Measurements from ENCODE around the gene ASB10. TPM values are rescaled to one million over a fixed set of nuclear protein-coding genes. Genes with fewer than 3 reads are reported as not detected.

ASB10 gene
- polyA plus RNA-seq, 1 of the 3 experiments (the other 2 are of a cell fraction) = not detected

DNA sequence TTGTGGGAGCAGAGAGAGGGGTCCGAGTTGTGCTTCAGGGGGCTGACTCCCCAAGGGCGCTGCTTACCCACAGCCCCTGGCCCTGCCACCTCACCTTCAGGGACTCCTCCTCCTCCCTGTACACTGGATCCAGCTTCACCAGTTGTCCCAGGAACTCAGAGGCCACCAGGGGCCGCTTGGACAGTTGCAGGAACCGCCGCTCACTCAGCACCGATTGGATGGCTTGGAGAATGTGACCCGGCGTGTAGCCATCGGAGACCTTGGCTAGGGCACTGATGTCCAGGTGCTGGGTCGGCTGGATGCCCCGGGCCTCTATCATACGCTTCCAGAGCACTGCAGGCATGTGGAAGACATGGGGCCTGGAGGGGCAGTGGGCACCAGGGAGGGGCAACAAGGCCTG is 4.5 kb upstream of the ASB10 start:
- DNase-seq = no peak
- no peak overlapping the region for H3K27ac ChIP-seq (ENCODE audit: low read depth in 2 of 2, low read length in 1 of 2)

DNA sequence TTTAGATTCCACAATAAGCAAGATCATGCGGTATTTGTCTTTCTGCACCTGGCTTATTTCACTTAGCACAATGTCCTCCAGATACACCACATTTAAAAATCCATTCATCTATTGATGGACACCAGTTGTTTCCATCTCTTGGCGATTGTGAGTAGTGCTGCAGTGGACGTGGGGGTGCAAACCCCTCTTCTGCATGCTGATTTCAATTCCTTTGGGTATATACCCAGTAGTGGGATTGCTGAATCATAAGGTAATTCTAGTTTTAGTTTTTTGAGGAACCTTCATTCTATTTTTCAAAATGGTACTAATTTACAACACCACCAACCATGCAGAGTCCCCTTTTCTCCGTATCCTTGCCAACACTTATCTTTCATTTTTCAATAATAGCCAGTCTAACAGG is 2.0 kb upstream of the ASB10 start:
- peaks cover 60% of the 10 kb centered on the region for H3K27me3 ChIP-seq (ENCODE audit: insufficient read depth)
- no peak overlapping the region for H2AFZ ChIP-seq (ENCODE audit: low read depth)
- no peak for DNase-seq
- H3K9me2 ChIP-seq = no peaks in the 10 kb centered on the region
- no peaks in the 10 kb centered on the region for H3K36me3 ChIP-seq (replicated peaks in 1 of 2; ENCODE audit: control insufficient read depth in 1 of 2, insufficient read depth in 2 of 2, low read length in 1 of 2)
- no peaks in the 10 kb centered on the region for H3K79me2 ChIP-seq (ENCODE audit: insufficient read depth)
- no peak overlapping the region for H3K4me3 ChIP-seq (ENCODE audit: low read depth in 2 of 2, low read length in 1 of 2)
- H3K9ac ChIP-seq = no peak overlapping the region
- no peak overlapping the region for H3K4me2 ChIP-seq
- no peaks in the 10 kb centered on the region for H3K9me3 ChIP-seq
- WGBS (ENCODE audit: low lambda C conversion rate) = 49% methylated on average over 4 of the region's 4 CpGs
- POLR2A ChIA-PET = no interaction called here
- TF ChIP-seq TCF12 (IDR thresholded peaks at IDR 0.05) (no peak), ELF1 (IDR thresholded peaks at IDR 0.05) (no peak), MXI1 (IDR thresholded peaks at IDR 0.05; ENCODE audit: low read depth, low read length) (no peak), NFIC (IDR thresholded peaks at IDR 0.05; ENCODE audit: borderline replicate concordance) (no peak), NRF1 (IDR thresholded peaks at IDR 0.05; ENCODE audit: low read depth, low read length) (no peak), TEAD4 (IDR thresholded peaks at IDR 0.05; ENCODE audit: borderline replicate concordance, insufficient read depth) (no peak), TAF1 (IDR thresholded peaks at IDR 0.05; ENCODE audit: borderline replicate concordance, low read depth, low read length) (no peak), RXRA (IDR thresholded peaks at IDR 0.05; ENCODE audit: borderline replicate concordance, low read depth) (no peak), POLR2AphosphoS5 (IDR thresholded peaks at IDR 0.05; ENCODE audit: low read depth, low read length) (no peak), EP300 (IDR thresholded peaks at IDR 0.05; ENCODE audit: borderline replicate concordance in 1 of 2, low read depth in 1 of 2, low read length in 1 of 2) (no peak), FOSL2 (IDR thresholded peaks at IDR 0.05; ENCODE audit: borderline replicate concordance, low read depth) (no peak), EZH2phosphoT487 (IDR thresholded peaks at IDR 0.05; ENCODE audit: borderline replicate concordance, low read depth) (no peak), CHD2 (IDR thresholded peaks at IDR 0.05; ENCODE audit: low read length, partially characterized antibody) (no peak)
- TF ChIP-seq, protein P1, sequence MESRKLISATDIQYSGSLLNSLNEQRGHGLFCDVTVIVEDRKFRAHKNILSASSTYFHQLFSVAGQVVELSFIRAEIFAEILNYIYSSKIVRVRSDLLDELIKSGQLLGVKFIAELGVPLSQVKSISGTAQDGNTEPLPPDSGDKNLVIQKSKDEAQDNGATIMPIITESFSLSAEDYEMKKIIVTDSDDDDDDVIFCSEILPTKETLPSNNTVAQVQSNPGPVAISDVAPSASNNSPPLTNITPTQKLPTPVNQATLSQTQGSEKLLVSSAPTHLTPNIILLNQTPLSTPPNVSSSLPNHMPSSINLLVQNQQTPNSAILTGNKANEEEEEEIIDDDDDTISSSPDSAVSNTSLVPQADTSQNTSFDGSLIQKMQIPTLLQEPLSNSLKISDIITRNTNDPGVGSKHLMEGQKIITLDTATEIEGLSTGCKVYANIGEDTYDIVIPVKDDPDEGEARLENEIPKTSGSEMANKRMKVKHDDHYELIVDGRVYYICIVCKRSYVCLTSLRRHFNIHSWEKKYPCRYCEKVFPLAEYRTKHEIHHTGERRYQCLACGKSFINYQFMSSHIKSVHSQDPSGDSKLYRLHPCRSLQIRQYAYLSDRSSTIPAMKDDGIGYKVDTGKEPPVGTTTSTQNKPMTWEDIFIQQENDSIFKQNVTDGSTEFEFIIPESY (IDR thresholded peaks at IDR 0.05; ENCODE audit: borderline replicate concordance, low read depth) = no peak
- H3K4me1 ChIP-seq (ENCODE audit: control insufficient read depth in 1 of 2, insufficient read depth in 2 of 2, low read depth in 1 of 2, low read length in 1 of 2) = no peaks in the 10 kb centered on the region
- H4K20me1 ChIP-seq (ENCODE audit: insufficient read depth) = no peaks in the 10 kb centered on the region
- no peak overlapping the region for H3K27ac ChIP-seq (ENCODE audit: low read depth in 2 of 2, low read length in 1 of 2)
- H3F3A ChIP-seq (replicated peaks; ENCODE audit: insufficient read depth) = no peaks in the 10 kb centered on the region
- CTCF ChIA-PET = no interaction called here

More for the DNA sequence above, 4.5 kb upstream of the ASB10 start:
- H3K79me2 ChIP-seq (ENCODE audit: insufficient read depth) = no peaks in the 10 kb centered on the region
- peaks cover 84% of the 10 kb centered on the region for H3K27me3 ChIP-seq (ENCODE audit: insufficient read depth)
- ChIA-PET POLR2A (no interaction called here), CTCF (interaction anchor here (1.3 kb wide), 1 partner anchor 25 kb away, joined by 4 read pairs; no protein-coding TSS in a partner anchor)
- no peaks in the 10 kb centered on the region for H4K20me1 ChIP-seq (ENCODE audit: insufficient read depth)
- TF ChIP-seq EP300 (IDR thresholded peaks at IDR 0.05; ENCODE audit: borderline replicate concordance in 1 of 2, low read depth in 1 of 2, low read length in 1 of 2) = no peak
- no peaks in the 10 kb centered on the region for H3K36me3 ChIP-seq (replicated peaks in 1 of 2; ENCODE audit: control insufficient read depth in 1 of 2, insufficient read depth in 2 of 2, low read length in 1 of 2)
- no peaks in the 10 kb centered on the region for H3K9me3 ChIP-seq
- no peaks in the 10 kb centered on the region for H3K4me1 ChIP-seq (ENCODE audit: control insufficient read depth in 1 of 2, insufficient read depth in 2 of 2, low read depth in 1 of 2, low read length in 1 of 2)
- no peaks in the 10 kb centered on the region for H3K9me2 ChIP-seq
- 41% methylated on average over 5 of the region's 12 CpGs for WGBS (ENCODE audit: low lambda C conversion rate)
- H3K9ac ChIP-seq = no peak overlapping the region
- no peak overlapping the region for H2AFZ ChIP-seq (ENCODE audit: low read depth)
- no peaks in the 10 kb centered on the region for H3F3A ChIP-seq (replicated peaks; ENCODE audit: insufficient read depth)
- H3K4me3 ChIP-seq (ENCODE audit: low read depth in 2 of 2, low read length in 1 of 2) = no peak overlapping the region
- no peak overlapping the region for H3K4me2 ChIP-seq
